MM.1S (cell line): ENCODE data around the gene PPOX.

Experiments used
- DNase-seq: peaks from one replicate; pipeline ENCODE4 v3.0.0-alpha.2; 2015
- H2AFZ ChIP-seq: fragments of 300-600 bp; sonication (generic); 2 replicates; pipeline ENCODE4 v1.6.0; 2016; ENCODE audit warnings: antibody characterized with exemption, low read length
- H3F3A ChIP-seq: fragments of 300-600 bp; sonication (generic); 2 replicates; pipeline ENCODE4 v1.6.1; 2016; ENCODE audit warnings: mild to moderate bottlenecking, antibody characterized with exemption, low read length, moderate library complexity, mixed read lengths; ENCODE audit not compliant: insufficient read depth
- H3K27ac ChIP-seq: fragments of 300-600 bp; sonication (generic); 2 replicates; pipeline ENCODE4 v1.5.1; 2016; ENCODE audit warnings: mild to moderate bottlenecking, low read length
- H3K27me3 ChIP-seq: fragments of 300-600 bp; sonication (generic); replicated peaks from 2 replicates; pipeline ENCODE4 v1.6.0; 2016; ENCODE audit warnings: low read length; ENCODE audit not compliant: insufficient read depth
- H3K36me3 ChIP-seq: fragments of 300-600 bp; sonication (generic); replicated peaks from 2 replicates; pipeline ENCODE4 v1.6.1; 2016; ENCODE audit warnings: mild to moderate bottlenecking, low read length, mixed read lengths; ENCODE audit not compliant: insufficient read depth
- H3K4me1 ChIP-seq: fragments of 300-600 bp; sonication (generic); 2 replicates; pipeline ENCODE4 v1.6.1; 2016; ENCODE audit warnings: low read length, mixed read lengths
- H3K4me2 ChIP-seq: fragments of 300-600 bp; sonication (generic); 2 replicates; pipeline ENCODE4 v1.6.0; 2016; ENCODE audit warnings: low read depth, low read length
- H3K4me3 ChIP-seq: fragments of 300-600 bp; sonication (generic); 2 replicates; pipeline ENCODE4 v1.5.1; 2016; ENCODE audit warnings: low read length, mixed read lengths
- H3K79me2 ChIP-seq: fragments of 300-600 bp; sonication (generic); 2 replicates; pipeline ENCODE4 v1.6.1; 2016; ENCODE audit warnings: mixed run types, low read length, mixed read lengths
- H3K9ac ChIP-seq: fragments of 300-600 bp; sonication (generic); 2 replicates; pipeline ENCODE4 v1.6.1; 2016; ENCODE audit warnings: low read length, mixed read lengths
- H3K9me2 ChIP-seq: fragments of 300-600 bp; sonication (generic); replicated peaks from 2 replicates; pipeline ENCODE4 v1.6.1; 2016; ENCODE audit warnings: mild to moderate bottlenecking, low read length, mixed read lengths; ENCODE audit not compliant: insufficient read depth
- H3K9me3 ChIP-seq: fragments of 300-600 bp; sonication (generic); replicated peaks from 2 replicates; pipeline ENCODE4 v1.6.1; 2016; ENCODE audit warnings: mild to moderate bottlenecking, low read length, mixed read lengths; ENCODE audit not compliant: insufficient read depth
- H4K20me1 ChIP-seq: fragments of 300-600 bp; sonication (generic); 2 replicates; pipeline ENCODE4 v1.6.1; 2016; ENCODE audit warnings: mild to moderate bottlenecking, low read length, moderate library complexity, mixed read lengths; ENCODE audit not compliant: insufficient read depth
- EZH2 ChIP-seq: fragments of 300-600 bp; sonication (generic); optimal IDR thresholded peaks from 2 replicates; pipeline ENCODE3; 2017; ENCODE audit warnings: low read depth, mild to moderate bottlenecking, antibody characterized with exemption, low read length, mixed read lengths
- EZH2phosphoT487 ChIP-seq: fragments of 300-600 bp; sonication (generic); IDR thresholded peaks from 2 replicates; pipeline ENCODE4 v1.6.1; 2018; ENCODE audit warnings: antibody characterized with exemption, low read length
- TF ChIP-seq, protein P1 (sequence below): fragments of 300-600 bp; sonication (generic); IDR thresholded peaks from 2 replicates; pipeline ENCODE4 v1.5.1; 2016; ENCODE audit warnings: antibody characterized with exemption, low read length, mixed read lengths

Gene PPOX

DNA sequence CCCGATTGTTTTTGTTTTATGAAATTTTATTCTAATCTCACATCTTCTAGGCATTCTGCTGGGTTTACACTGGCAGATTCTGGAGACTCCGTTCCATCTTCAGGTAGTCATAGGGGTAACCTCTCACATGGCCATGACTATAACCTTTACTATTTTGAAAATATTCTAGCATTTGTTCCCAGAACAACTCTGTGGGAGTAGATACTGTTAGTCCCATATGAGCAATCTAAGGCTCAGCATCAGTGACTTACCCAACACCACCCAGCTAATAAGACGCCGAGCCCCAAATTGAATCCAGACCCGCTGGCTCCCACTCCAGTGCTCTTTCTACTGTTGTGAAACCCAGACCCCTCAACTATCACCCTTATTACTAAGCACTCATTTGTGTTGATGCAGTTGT is 22.8 kb downstream of the PPOX start:
- no peaks in the 10 kb centered on the region for H4K20me1 ChIP-seq
- H3K4me3 ChIP-seq = no peak overlapping the region
- TF ChIP-seq, protein P1, sequence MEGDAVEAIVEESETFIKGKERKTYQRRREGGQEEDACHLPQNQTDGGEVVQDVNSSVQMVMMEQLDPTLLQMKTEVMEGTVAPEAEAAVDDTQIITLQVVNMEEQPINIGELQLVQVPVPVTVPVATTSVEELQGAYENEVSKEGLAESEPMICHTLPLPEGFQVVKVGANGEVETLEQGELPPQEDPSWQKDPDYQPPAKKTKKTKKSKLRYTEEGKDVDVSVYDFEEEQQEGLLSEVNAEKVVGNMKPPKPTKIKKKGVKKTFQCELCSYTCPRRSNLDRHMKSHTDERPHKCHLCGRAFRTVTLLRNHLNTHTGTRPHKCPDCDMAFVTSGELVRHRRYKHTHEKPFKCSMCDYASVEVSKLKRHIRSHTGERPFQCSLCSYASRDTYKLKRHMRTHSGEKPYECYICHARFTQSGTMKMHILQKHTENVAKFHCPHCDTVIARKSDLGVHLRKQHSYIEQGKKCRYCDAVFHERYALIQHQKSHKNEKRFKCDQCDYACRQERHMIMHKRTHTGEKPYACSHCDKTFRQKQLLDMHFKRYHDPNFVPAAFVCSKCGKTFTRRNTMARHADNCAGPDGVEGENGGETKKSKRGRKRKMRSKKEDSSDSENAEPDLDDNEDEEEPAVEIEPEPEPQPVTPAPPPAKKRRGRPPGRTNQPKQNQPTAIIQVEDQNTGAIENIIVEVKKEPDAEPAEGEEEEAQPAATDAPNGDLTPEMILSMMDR = no peak
- no peak for TF ChIP-seq EZH2
- no peak for TF ChIP-seq EZH2phosphoT487
- H3K9me3 ChIP-seq = no peaks in the 10 kb centered on the region
- H3K4me1 ChIP-seq = peaks cover 34% of the 10 kb centered on the region
- H3F3A ChIP-seq = peaks cover 26% of the 10 kb centered on the region
- H3K4me2 ChIP-seq = no peak overlapping the region
- no peak overlapping the region for H3K27ac ChIP-seq
- no peak overlapping the region for H2AFZ ChIP-seq
- no peaks in the 10 kb centered on the region for H3K9me2 ChIP-seq
- no peaks in the 10 kb centered on the region for H3K27me3 ChIP-seq
- no peaks in the 10 kb centered on the region for H3K36me3 ChIP-seq
- H3K9ac ChIP-seq = no peak overlapping the region
- no peaks in the 10 kb centered on the region; the same call in 1 of the 2 replicates for H3K79me2 ChIP-seq
- DNase-seq = no peak

DNA sequence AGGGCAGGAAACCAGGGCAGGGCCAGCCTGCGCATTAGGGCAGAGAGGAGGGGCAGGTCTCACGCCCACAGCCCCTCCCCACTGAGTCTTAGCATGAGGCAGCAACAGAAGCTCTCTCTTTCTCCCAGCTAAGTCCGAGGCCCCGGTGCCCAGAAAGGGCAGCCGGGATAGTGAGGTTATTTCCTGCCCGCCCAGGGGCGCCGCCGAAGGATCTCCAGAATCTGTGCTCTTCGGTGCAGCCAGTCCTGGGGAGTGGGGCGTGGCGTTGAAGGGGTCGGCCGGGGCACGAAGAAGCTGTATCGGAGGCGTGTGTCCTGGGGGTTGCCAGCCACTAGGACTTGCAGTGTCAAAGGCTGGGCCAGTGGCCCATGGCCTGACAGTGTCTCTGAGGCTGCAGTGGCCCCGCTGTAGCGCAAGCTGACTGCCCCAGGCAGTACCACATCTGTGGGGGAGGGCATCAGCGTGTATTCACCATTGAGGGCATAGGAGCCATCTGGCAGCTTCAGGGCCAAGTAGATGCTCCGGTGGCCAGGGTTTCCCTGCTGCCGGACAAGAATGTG is 24.8 kb downstream of the PPOX start:
- Histone ChIP-seq H3K79me2 (no peaks in the 10 kb centered on the region), H3K27ac (no peak overlapping the region)

DNA sequence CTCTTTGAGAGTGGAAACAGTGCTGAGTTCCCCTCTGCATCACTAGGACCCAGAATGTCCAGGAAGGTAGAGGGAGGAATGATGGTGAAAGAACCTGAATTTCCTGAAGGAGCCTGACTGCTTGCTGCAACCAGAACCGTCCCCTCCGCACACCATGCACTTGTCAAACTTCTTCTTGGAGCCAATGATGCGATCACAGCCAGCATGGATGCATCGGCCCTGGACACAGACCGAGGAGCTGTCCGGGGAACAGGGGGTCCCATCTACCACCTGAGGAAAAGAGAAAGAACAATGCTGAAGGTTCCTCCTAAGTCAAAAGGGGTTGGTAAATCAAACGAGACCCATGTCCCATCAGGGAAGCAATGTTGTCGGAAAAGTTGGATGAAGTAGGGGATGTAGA is 25.7 kb downstream of the PPOX start:
- H3K27ac ChIP-seq = no peak overlapping the region
- DNase-seq = no peak
- H3K9me2 ChIP-seq = no peaks in the 10 kb centered on the region
- no peaks in the 10 kb centered on the region for H3K9me3 ChIP-seq
- TF ChIP-seq EZH2phosphoT487 (no peak), EZH2 (no peak)
- TF ChIP-seq, protein P1 = no peak
- no peaks in the 10 kb centered on the region for H3K36me3 ChIP-seq
- H3K4me1 ChIP-seq = peaks cover 20% of the 10 kb centered on the region
- no peak overlapping the region for H3K4me2 ChIP-seq
- H3K9ac ChIP-seq = no peak overlapping the region
- no peaks in the 10 kb centered on the region for H3K27me3 ChIP-seq
- H2AFZ ChIP-seq = peak overlapping the region; percentile 86
- H3K79me2 ChIP-seq = no peaks in the 10 kb centered on the region
- H4K20me1 ChIP-seq = no peaks in the 10 kb centered on the region
- no peak overlapping the region for H3K4me3 ChIP-seq
- peaks cover 5% of the 10 kb centered on the region; the same call in 1 of the 2 replicates for H3F3A ChIP-seq

More for the DNA sequence above, 24.8 kb downstream of the PPOX start:
- H3F3A ChIP-seq = peaks cover 15% of the 10 kb centered on the region
- H3K27me3 ChIP-seq = no peaks in the 10 kb centered on the region
- H3K36me3 ChIP-seq = no peaks in the 10 kb centered on the region
- peaks cover 30% of the 10 kb centered on the region for H3K4me1 ChIP-seq
- no peaks in the 10 kb centered on the region for H3K9me3 ChIP-seq
- no peak overlapping the region for H3K9ac ChIP-seq
- H3K4me2 ChIP-seq = no peak overlapping the region
- no peak overlapping the region for H2AFZ ChIP-seq
- no peak overlapping the region for H3K4me3 ChIP-seq
- TF ChIP-seq, protein P1 = no peak
- TF ChIP-seq EZH2phosphoT487 = no peak
- DNase-seq = no peak
- H4K20me1 ChIP-seq = no peaks in the 10 kb centered on the region
- H3K9me2 ChIP-seq = no peaks in the 10 kb centered on the region
